Adrenal gland (tissue), 5 donors: ENCODE results near the gene FLNA.

Experiments used
- CTCF ChIP-seq, 6 experiments: fragments of 450-650 bp in 4 of 6; fragments of 200-600 bp in 2 of 6; sonication (generic) in 1 of 6; IDR thresholded peaks; 1 replicate in 5 of 6; 2 replicates in 1 of 6; pipeline versions ENCODE4 v1.5.1 to v1.8.0; 2016 to 2021; ENCODE audit warnings: antibody characterized with exemption in 6 of 6, mild to moderate bottlenecking in 2 of 6, moderate library complexity in 1 of 6
- POLR2A ChIP-seq, 2 donors: fragments of 450-650 bp; IDR thresholded peaks; one replicate each; pipeline ENCODE4 v1.6.1; 2017; ENCODE audit warnings: antibody characterized with exemption in 2 of 2, mild to moderate bottlenecking in 2 of 2, moderate library complexity in 1 of 2
- donor health status: DM: no; HTN: no; CAD: no.

- TF ChIP-seq CTCF (IDR thresholded peaks at IDR 0.05) (no peak), POLR2A (IDR thresholded peaks at IDR 0.05) (no peak)
Observed at GRCh38 chrX:154354013-154354412, 20.4 kb downstream of the FLNA start.
